Astrocyte (in vitro differentiated cells and primary cell): ENCODE results near the gene TMEM47.

Experiments used
- EZH2 ChIP-seq: IDR thresholded peaks from 2 replicates; pipeline ENCODE4 v1.6.1; 2012; ENCODE audit warnings: mild to moderate bottlenecking, low read length, inconsistent platforms; ENCODE audit not compliant: insufficient read depth
- TF ChIP-seq, protein P1 (sequence below): IDR thresholded peaks from 2 replicates; pipeline ENCODE4 v1.5.1; 2011; ENCODE audit warnings: low read depth, mild to moderate bottlenecking, inconsistent platforms, low read length, moderate library complexity; ENCODE audit not compliant: insufficient read depth

DNA sequence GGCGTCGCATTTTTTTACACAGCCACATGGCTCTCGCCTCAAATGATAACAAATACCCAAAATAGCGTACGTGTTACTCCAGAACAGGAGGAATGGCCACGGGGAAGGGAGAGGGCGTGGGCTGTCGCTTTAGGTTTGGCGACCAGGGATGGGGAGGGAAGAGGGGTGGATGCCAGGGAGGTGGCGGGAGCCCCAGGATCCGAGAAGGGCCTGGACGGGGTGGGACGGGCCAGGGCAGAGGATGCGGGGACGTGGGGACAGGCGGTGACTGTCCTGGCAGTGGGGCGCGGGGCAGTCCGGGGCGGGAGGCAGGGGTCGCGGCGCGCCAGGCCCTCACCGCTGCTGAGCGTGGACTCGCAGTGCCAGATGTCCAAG is 631 bp downstream of the TMEM47 start:
- no peak for TF ChIP-seq EZH2
- TF ChIP-seq, protein P1, sequence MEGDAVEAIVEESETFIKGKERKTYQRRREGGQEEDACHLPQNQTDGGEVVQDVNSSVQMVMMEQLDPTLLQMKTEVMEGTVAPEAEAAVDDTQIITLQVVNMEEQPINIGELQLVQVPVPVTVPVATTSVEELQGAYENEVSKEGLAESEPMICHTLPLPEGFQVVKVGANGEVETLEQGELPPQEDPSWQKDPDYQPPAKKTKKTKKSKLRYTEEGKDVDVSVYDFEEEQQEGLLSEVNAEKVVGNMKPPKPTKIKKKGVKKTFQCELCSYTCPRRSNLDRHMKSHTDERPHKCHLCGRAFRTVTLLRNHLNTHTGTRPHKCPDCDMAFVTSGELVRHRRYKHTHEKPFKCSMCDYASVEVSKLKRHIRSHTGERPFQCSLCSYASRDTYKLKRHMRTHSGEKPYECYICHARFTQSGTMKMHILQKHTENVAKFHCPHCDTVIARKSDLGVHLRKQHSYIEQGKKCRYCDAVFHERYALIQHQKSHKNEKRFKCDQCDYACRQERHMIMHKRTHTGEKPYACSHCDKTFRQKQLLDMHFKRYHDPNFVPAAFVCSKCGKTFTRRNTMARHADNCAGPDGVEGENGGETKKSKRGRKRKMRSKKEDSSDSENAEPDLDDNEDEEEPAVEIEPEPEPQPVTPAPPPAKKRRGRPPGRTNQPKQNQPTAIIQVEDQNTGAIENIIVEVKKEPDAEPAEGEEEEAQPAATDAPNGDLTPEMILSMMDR: no peak
